Psoas muscle (tissue), 8 donors: ENCODE data around the gene SPRR1A. TPM values are rescaled to one million over a fixed set of nuclear protein-coding genes. Genes with fewer than 3 reads are reported as not detected.

Source experiments
- ATAC-seq, 4 donors: fragments of 200-7000 bp; cut with Tn5 transposase; one replicate each; pipeline ENCODE4 v1.9.1; 2020; ENCODE audit warnings: moderate library complexity in 3 of 4, mild to moderate bottlenecking in 2 of 4
- DNase-seq, 2 donors: peaks; one replicate each; pipeline ENCODE4 v3.0.0-alpha.2; 2020
- H3K27ac ChIP-seq: fragments of 200-600 bp; one replicate; pipeline ENCODE4 v1.8.0; 2022
- H3K27me3 ChIP-seq, 3 donors: fragments of 200-600 bp in 1 of 3; one replicate each; pipeline versions ENCODE4 v1.6.1 to v1.8.0; 2013 to 2022; ENCODE audit warnings: low read length in 2 of 3, mild to moderate bottlenecking in 2 of 3, moderate library complexity in 1 of 3; ENCODE audit not compliant: insufficient read depth in 3 of 3
- H3K36me3 ChIP-seq, 2 donors: fragments of 200-600 bp in 1 of 2; one replicate each; pipeline versions ENCODE4 v1.6.1 to v1.8.0; 2013 to 2022; ENCODE audit warnings: low read depth in 1 of 2, mild to moderate bottlenecking in 1 of 2, moderate library complexity in 1 of 2; ENCODE audit not compliant: insufficient read depth in 1 of 2
- H3K4me1 ChIP-seq: fragments of 200-600 bp; one replicate; pipeline ENCODE4 v1.8.0; 2022
- H3K4me3 ChIP-seq: fragments of 200-600 bp; one replicate; pipeline ENCODE4 v1.8.0; 2022; ENCODE audit warnings: mild to moderate bottlenecking
- H3K9me3 ChIP-seq: fragments of 200-600 bp; one replicate; pipeline ENCODE4 v1.8.0; 2022
- WGBS, 3 donors: extraction: QIAGEN DNeasy Blood & Tissue Kit; methylation state at CpG; one replicate each; pipeline versions ENCODE4 v1.1.6 to v1.1.7; 2013; 5-methylcytosine and 5-hydroxymethylcytosine counted together
- intact Hi-C, 2 donors: fragments of 100-400 bp; cut with DNase I; formaldehyde crosslinking; loops; one replicate each; pipeline versions ENCODE4 v1.11.0 to v1.14.2; 2022
- polyA plus RNA-seq, 3 donors: library from polyadenylated mRNA; stranded (reverse); fragments of 200-250 nt; gene quantifications; one replicate each; pipeline ENCODE4 v1.2.3, GENCODE V29; 2013
- total RNA-seq, 4 donors: library from RNA; stranded (reverse); fragmentation: NEBNext Ultra II Directional in 2 of 4; extraction: Animal tissue kit (Norgen Biotek cat#: 25700) in 2 of 4; gene quantifications; one replicate each; pipeline versions ENCODE4 v1.2.1 to v1.2.4, GENCODE V29; 2021 to 2023
- TF ChIP-seq, protein P1 (sequence below): fragments of 200-600 bp; IDR thresholded peaks from one replicate; pipeline ENCODE4 v1.8.0; 2022; ENCODE audit warnings: antibody characterized with exemption
- donor health status: healthy with polysubstance abuse.
- donor health status: DM: no; HTN: no; CAD: no; lungs with moderate emphysema.
- donor health status: Bipolar disorder and iron deficiency.
- donor health status: healthy.
- donor health status: DM: yes; HTN: yes; CAD: no.
- donor health status: DM: no; HTN: no; CAD: no.
- donor health status: DM: no; HTN: no; CAD: no.
- donor health status: DM: yes; HTN: yes; CAD: no.

The SPRR1A gene
- total and polyA plus RNA-seq, 7 donors, result not detected

DNA sequence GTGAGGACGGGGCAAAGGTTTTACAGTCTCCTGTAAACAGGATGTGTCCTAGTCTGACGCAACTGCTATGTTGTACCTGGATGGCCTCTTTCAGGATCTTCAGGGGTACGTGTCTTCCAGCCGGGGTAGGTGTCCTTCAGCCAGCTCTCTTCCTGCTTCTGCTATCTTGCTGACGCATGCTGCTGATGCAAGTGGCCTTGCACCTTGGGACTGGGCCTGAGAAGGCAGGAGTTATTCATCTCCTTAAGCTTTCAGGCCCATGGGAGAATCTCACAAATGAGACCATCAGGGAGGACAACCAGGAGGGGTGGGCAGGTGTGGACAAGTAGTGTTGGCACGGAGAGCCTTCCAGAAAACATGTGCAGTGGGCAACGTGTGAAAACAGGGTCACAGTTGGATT, 39.2 kb downstream of the SPRR1A start:
- Histone ChIP-seq H3K27me3 (peaks cover 0 to 2% (median 0%) of the 10 kb centered on the region in 3 donors), H3K9me3 (no peaks in the 10 kb centered on the region), H3K4me3 (no peak overlapping the region), H3K36me3 (no peaks in the 10 kb centered on the region), H3K4me1 (no peaks in the 10 kb centered on the region), H3K27ac (no peak overlapping the region)
- WGBS, 3 donors, result 80 to 88% (median 86%) methylated on average over 7 of the region's 7 CpGs
- TF ChIP-seq, protein P1, sequence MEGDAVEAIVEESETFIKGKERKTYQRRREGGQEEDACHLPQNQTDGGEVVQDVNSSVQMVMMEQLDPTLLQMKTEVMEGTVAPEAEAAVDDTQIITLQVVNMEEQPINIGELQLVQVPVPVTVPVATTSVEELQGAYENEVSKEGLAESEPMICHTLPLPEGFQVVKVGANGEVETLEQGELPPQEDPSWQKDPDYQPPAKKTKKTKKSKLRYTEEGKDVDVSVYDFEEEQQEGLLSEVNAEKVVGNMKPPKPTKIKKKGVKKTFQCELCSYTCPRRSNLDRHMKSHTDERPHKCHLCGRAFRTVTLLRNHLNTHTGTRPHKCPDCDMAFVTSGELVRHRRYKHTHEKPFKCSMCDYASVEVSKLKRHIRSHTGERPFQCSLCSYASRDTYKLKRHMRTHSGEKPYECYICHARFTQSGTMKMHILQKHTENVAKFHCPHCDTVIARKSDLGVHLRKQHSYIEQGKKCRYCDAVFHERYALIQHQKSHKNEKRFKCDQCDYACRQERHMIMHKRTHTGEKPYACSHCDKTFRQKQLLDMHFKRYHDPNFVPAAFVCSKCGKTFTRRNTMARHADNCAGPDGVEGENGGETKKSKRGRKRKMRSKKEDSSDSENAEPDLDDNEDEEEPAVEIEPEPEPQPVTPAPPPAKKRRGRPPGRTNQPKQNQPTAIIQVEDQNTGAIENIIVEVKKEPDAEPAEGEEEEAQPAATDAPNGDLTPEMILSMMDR, result no peak
- intact Hi-C loops, result no loop called here
- no peak for DNase-seq
- no peak for ATAC-seq

DNA sequence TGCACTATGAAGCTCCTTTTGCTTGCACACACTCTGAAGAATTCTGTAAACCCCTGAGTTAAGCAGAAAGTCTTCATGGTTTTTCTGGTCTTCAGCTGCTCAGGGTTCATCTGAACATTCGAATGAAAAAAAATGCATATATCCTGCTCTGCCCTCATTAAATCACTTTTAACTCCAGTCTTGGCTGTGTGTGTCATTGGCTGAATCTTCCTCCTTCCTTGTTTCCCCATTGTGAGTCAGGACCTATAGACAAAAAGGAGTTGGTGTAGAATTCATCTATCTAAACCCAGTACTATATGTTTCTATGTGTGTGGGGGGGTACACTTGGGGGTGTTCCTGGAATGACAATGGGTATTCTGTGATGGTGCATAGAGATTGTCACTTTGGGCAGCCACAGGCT, 40.5 kb downstream of the SPRR1A start:
- WGBS, 3 donors, result 65 to 83% (median 73%) methylated on average over 1 of the region's 1 CpG

DNA sequence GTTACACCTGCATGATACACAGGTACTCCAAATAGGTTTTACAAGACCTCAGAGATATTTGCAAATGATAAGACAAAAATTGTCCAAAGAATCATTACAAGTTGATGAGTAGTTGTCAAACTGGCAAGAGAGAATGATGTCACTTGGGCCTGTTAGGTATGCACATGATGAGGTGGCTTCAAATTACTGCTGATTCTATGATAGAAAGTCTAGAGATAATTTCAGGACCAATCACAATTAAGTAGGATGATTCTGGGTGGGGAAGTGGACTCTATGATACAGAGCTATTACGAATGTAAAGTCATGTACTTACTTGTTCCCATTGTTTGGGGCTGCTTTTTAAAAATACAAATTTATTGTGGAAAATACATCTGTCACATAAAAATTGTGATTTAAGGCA, 41.9 kb downstream of the SPRR1A start:
- Histone ChIP-seq H3K36me3 (no peaks in the 10 kb centered on the region), H3K4me1 (no peaks in the 10 kb centered on the region), H3K27ac (no peak overlapping the region), H3K27me3 (no peaks in the 10 kb centered on the region), H3K4me3 (no peak overlapping the region), H3K9me3 (no peaks in the 10 kb centered on the region)
- DNase-seq, result no peak
- no peak for ATAC-seq
- WGBS, 3 donors, result 78 to 89% (median 81%) methylated on average over 1 of the region's 1 CpG
- intact Hi-C loops, result no loop called here
- TF ChIP-seq, protein P1, result no peak

More for the DNA sequence above, 40.5 kb downstream of the SPRR1A start:
- Histone ChIP-seq H3K27me3 (peaks cover 0 to 2% (median 0%) of the 10 kb centered on the region in 3 donors), H3K9me3 (no peaks in the 10 kb centered on the region), H3K4me1 (no peaks in the 10 kb centered on the region), H3K36me3 (no peaks in the 10 kb centered on the region), H3K27ac (no peak overlapping the region), H3K4me3 (no peak overlapping the region)
- intact Hi-C loops, result no loop called here
- ATAC-seq (no peak), DNase-seq (no peak)
- TF ChIP-seq, protein P1, result no peak

DNA sequence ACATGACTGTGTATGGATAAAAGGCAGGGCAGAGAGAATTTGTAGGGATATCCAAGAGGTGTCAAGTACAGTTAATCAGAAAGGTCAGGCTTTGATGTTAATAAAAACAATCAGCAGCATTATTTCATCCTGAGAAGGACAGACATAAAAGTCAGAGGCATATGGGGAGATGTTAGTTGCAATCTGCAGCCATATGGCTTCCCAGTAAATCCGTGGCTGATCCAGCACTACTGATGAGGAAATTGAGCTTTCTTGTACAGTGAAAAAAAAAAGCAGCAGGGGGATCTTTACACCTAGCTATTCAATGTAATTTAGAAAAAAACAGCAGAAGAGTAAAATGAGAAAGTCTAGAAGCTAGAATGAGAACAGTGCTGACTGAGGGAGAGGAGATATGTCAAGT, 44.9 kb downstream of the SPRR1A start:
- WGBS, 3 donors, result 44 to 58% (median 54%) methylated on average over 1 of the region's 1 CpG
- Histone ChIP-seq H3K27ac (no peak overlapping the region), H3K27me3 (no peaks in the 10 kb centered on the region), H3K36me3 (no peaks in the 10 kb centered on the region), H3K4me1 (no peaks in the 10 kb centered on the region), H3K9me3 (no peaks in the 10 kb centered on the region), H3K4me3 (no peak overlapping the region)
- intact Hi-C loops, result no loop called here
- TF ChIP-seq, protein P1, result no peak
- ATAC-seq, result no peak
- no peak for DNase-seq

DNA sequence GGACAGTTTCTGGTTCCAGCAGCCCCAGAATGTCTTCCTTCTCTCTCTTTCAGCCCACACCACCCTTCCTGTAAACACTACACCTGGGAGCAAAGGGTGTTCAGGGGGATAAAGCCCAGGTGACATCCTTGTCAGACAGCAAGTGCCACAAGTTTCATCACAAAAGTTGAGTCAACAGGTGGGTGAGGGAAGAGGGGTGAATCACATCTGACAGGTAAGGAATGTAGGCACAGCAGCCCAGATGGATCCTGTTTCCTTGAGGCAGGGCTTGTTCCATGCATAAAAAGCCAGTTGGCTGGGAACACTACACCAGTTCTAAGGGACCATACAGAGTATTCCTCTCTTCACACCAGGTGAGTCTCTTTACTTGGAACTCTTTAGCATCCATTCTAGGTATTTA, 47.0 kb downstream of the SPRR1A start, which contains the start of gene SPRR1B:
Gene SPRR1B, plus strand, starts transcription at position 309 of the 400 bp plus-strand sequence. CDS start 1,143 bp downstream, outside the sequence.
- TF ChIP-seq, protein P1, result no peak
- Histone ChIP-seq H3K4me1 (no peaks in the 10 kb centered on the region), H3K27ac (no peak within 1 kb of the TSS), H3K4me3 (no peak within 1 kb of the TSS), H3K27me3 (no peaks in the 10 kb centered on the region), H3K36me3 (no peaks in the 10 kb centered on the region), H3K9me3 (no peaks in the 10 kb centered on the region)
- ATAC-seq (no peak), DNase-seq (no peak)
- intact Hi-C loops, result no loop called here
